CD4-positive, alpha-beta memory T cell (primary cell): ENCODE data around the gene ARHGAP12. TPM values are rescaled to one million over a fixed set of nuclear protein-coding genes. Genes with fewer than 3 reads are reported as not detected.

Experiments
- CTCF ChIA-PET: fragments of 350-600 bp; sonication (Branson Sonifier 250); formaldehyde crosslinking; loops from one replicate; lab custom pipeline; 2021; ENCODE audit warnings: inconsistent platforms; ENCODE audit not compliant: partially characterized antibody; lab: Charles Lee
- POLR2A ChIA-PET: fragments of 350-600 bp; sonication (Branson Sonifier 250); formaldehyde crosslinking; loops from one replicate; lab custom pipeline; 2021; ENCODE audit not compliant: partially characterized antibody; lab: Charles Lee
- DNase-seq, 5 donors: peaks; one replicate each; pipeline versions ENCODE4 v3.0.0 to v3.0.0-alpha.2; 2020 to 2022; ENCODE audit warnings: mixed read lengths in 1 of 5
- H3K27ac ChIP-seq: one replicate; pipeline ENCODE4 v1.7.0; 2013; ENCODE audit warnings: low read depth, low read length
- H3K27me3 ChIP-seq: 2 replicates; pipeline ENCODE4 v1.7.0; 2013; ENCODE audit warnings: mild to moderate bottlenecking, low read length, moderate library complexity; ENCODE audit not compliant: insufficient read depth
- H3K36me3 ChIP-seq: 2 replicates; pipeline ENCODE4 v1.7.0; 2013; ENCODE audit warnings: mild to moderate bottlenecking, low read length, moderate library complexity; ENCODE audit not compliant: insufficient read depth
- H3K4me1 ChIP-seq: 2 replicates; pipeline ENCODE4 v1.7.0; 2013; ENCODE audit warnings: mild to moderate bottlenecking, low read length, moderate library complexity; ENCODE audit not compliant: insufficient read depth
- H3K4me3 ChIP-seq, 2 donors: one replicate each; pipeline ENCODE4 v1.7.0; 2013; ENCODE audit warnings: low read length in 2 of 2, mild to moderate bottlenecking in 1 of 2
- H3K9me3 ChIP-seq, 2 donors: one replicate each; pipeline ENCODE4 v1.7.0; 2013; ENCODE audit warnings: low read length in 2 of 2, control low read depth in 1 of 2; ENCODE audit not compliant: control insufficient read depth in 1 of 2
- H3K27ac Mint-ChIP-seq, 7 donors: one replicate each; pipeline ENCODE4 v1.8.0; 2020 to 2021; ENCODE audit warnings: mixed read lengths in 7 of 7, mild to moderate bottlenecking in 6 of 7, inconsistent platforms in 3 of 7, moderate library complexity in 3 of 7
- H3K27me3 Mint-ChIP-seq, 2 donors: one replicate each; pipeline ENCODE4 v1.8.0; 2020 to 2021; ENCODE audit warnings: mixed read lengths in 2 of 2
- H3K36me3 Mint-ChIP-seq, 2 donors: one replicate each; pipeline ENCODE4 v1.8.0; 2020 to 2021; ENCODE audit warnings: mixed read lengths in 2 of 2, inconsistent platforms in 1 of 2, mild to moderate bottlenecking in 1 of 2
- H3K4me1 Mint-ChIP-seq, 4 donors: one replicate each; pipeline ENCODE4 v1.8.0; 2020 to 2021; ENCODE audit warnings: mixed read lengths in 4 of 4, mild to moderate bottlenecking in 1 of 4
- H3K4me3 Mint-ChIP-seq, 8 donors: one replicate each; pipeline ENCODE4 v1.8.0; 2020 to 2021; ENCODE audit warnings: mixed read lengths in 8 of 8, mild to moderate bottlenecking in 7 of 8, moderate library complexity in 6 of 8, inconsistent platforms in 3 of 8
- H3K9me3 Mint-ChIP-seq, 8 donors: one replicate each; pipeline ENCODE4 v1.8.0; 2020 to 2021; ENCODE audit warnings: mixed read lengths in 8 of 8, mild to moderate bottlenecking in 5 of 8, inconsistent platforms in 3 of 8, moderate library complexity in 1 of 8
- intact Hi-C: fragments of 100-400 bp; cut with micrococcal nuclease; formaldehyde crosslinking; loops from one replicate; pipeline ENCODE4 v1.15.1; 2023
- polyA plus RNA-seq, 2 donors: library from polyadenylated mRNA; unstranded; fragments of 300-500 nt; fragmentation: Illumina TruSeq; gene quantifications; one replicate each; pipeline ENCODE4 v1.2.3, GENCODE V29; 2021
- total RNA-seq, 2 experiments: library from RNA; stranded (reverse); gene quantifications; one replicate each; pipeline ENCODE4 v1.2.3, GENCODE V29; 2021

ARHGAP12 gene
- total and polyA plus RNA-seq, 4 experiments from 2014 or later, result 9.6 to 31.2 (median 21.5) TPM

- POLR2A ChIA-PET, result no interaction called here
- no peaks in the 10 kb centered on the region for H3K9me3 ChIP-seq
- H3K27me3 ChIP-seq, result no peaks in the 10 kb centered on the region
- peaks cover 26 to 37% of the 10 kb centered on the region in 2 donors for H3K36me3 Mint-ChIP-seq
- peaks cover 4% of the 10 kb centered on the region for H3K36me3 ChIP-seq
- peaks cover 0 to 2% (median 0%) of the 10 kb centered on the region in 4 donors for H3K4me1 Mint-ChIP-seq
- no peak overlapping the region for H3K27ac ChIP-seq
- no peaks in the 10 kb centered on the region for H3K9me3 Mint-ChIP-seq
- H3K27ac Mint-ChIP-seq, result no peak overlapping the region
- no peak for DNase-seq
- no peaks in the 10 kb centered on the region for H3K4me1 ChIP-seq
- intact Hi-C loops, result no loop called here
- H3K4me3 Mint-ChIP-seq, result no peak overlapping the region
- H3K4me3 ChIP-seq, result no peak overlapping the region
- CTCF ChIA-PET, result interaction anchor here (1.5 kb wide), 1 partner anchor 13 kb away, joined by 3 read pairs; no protein-coding TSS in a partner anchor
- no peaks in the 10 kb centered on the region for H3K27me3 Mint-ChIP-seq
These were observed 105.3 kb downstream of the ARHGAP12 start for GRCh38 chr10:31823358-31823757.

- DNase-seq, result no peak
- no peaks in the 10 kb centered on the region for H3K9me3 ChIP-seq
- no peaks in the 10 kb centered on the region for H3K27me3 Mint-ChIP-seq
- H3K4me1 Mint-ChIP-seq, result no peaks in the 10 kb centered on the region
- H3K4me3 ChIP-seq, result no peak overlapping the region
- H3K4me1 ChIP-seq, result no peaks in the 10 kb centered on the region
- H3K36me3 Mint-ChIP-seq, result peaks cover 28 to 42% of the 10 kb centered on the region in 2 donors
- no peak overlapping the region for H3K27ac ChIP-seq
- H3K27ac Mint-ChIP-seq, result no peak overlapping the region
- peaks cover 4% of the 10 kb centered on the region for H3K36me3 ChIP-seq
- H3K4me3 Mint-ChIP-seq, result no peak overlapping the region
- intact Hi-C loops, result no loop called here
- CTCF ChIA-PET, result interaction anchor here (1.1 to 1.5 kb wide), 2 partner anchors 13 to 53 kb away, joined by 3 to 4 read pairs; no protein-coding TSS in a partner anchor
- POLR2A ChIA-PET, result no interaction called here
- H3K9me3 Mint-ChIP-seq, result no peaks in the 10 kb centered on the region
- H3K27me3 ChIP-seq, result no peaks in the 10 kb centered on the region
These were observed 105.9 kb downstream of the ARHGAP12 start for GRCh38 chr10:31822616-31823318.

GRCh38 chr10:31822150-31822549 lies 106.5 kb downstream of the ARHGAP12 start:
- ChIA-PET CTCF (interaction anchor here (1.1 to 1.5 kb wide), 2 partner anchors 12 to 53 kb away, joined by 3 to 4 read pairs; no protein-coding TSS in a partner anchor), POLR2A (no interaction called here)
- Mint-ChIP-seq H3K27ac (no peak overlapping the region), H3K4me1 (no peaks in the 10 kb centered on the region), H3K4me3 (no peak overlapping the region), H3K36me3 (peaks cover 32 to 46% of the 10 kb centered on the region in 2 donors), H3K9me3 (no peaks in the 10 kb centered on the region), H3K27me3 (no peaks in the 10 kb centered on the region)
- DNase-seq, result no peak
- Histone ChIP-seq H3K27ac (no peak overlapping the region), H3K27me3 (no peaks in the 10 kb centered on the region), H3K4me3 (no peak overlapping the region), H3K36me3 (peaks cover 4% of the 10 kb centered on the region), H3K4me1 (no peaks in the 10 kb centered on the region), H3K9me3 (no peaks in the 10 kb centered on the region)
- intact Hi-C loops, result no loop called here

- Histone ChIP-seq H3K4me1 (no peaks in the 10 kb centered on the region), H3K27ac (no peak overlapping the region), H3K9me3 (no peaks in the 10 kb centered on the region), H3K36me3 (peaks cover 4% of the 10 kb centered on the region), H3K4me3 (no peak overlapping the region), H3K27me3 (no peaks in the 10 kb centered on the region)
- no peaks in the 10 kb centered on the region for H3K27me3 Mint-ChIP-seq
- no peaks in the 10 kb centered on the region for H3K9me3 Mint-ChIP-seq
- intact Hi-C loops, result no loop called here
- peaks cover 35 to 45% of the 10 kb centered on the region in 2 donors for H3K36me3 Mint-ChIP-seq
- no peak for DNase-seq
- H3K4me1 Mint-ChIP-seq, result no peaks in the 10 kb centered on the region
- no peak overlapping the region for H3K4me3 Mint-ChIP-seq
- CTCF ChIA-PET, result no interaction called here
- POLR2A ChIA-PET, result no interaction called here
- H3K27ac Mint-ChIP-seq, result no peak overlapping the region
These were observed 107.8 kb downstream of the ARHGAP12 start for GRCh38 chr10:31820778-31821369.

GRCh38 chr10:31820096-31820495 lies 108.5 kb downstream of the ARHGAP12 start:
- Histone ChIP-seq H3K9me3 (no peaks in the 10 kb centered on the region), H3K4me1 (no peaks in the 10 kb centered on the region), H3K4me3 (no peak overlapping the region), H3K36me3 (no peaks in the 10 kb centered on the region), H3K27ac (no peak overlapping the region), H3K27me3 (no peaks in the 10 kb centered on the region)
- no peaks in the 10 kb centered on the region for H3K27me3 Mint-ChIP-seq
- no peaks in the 10 kb centered on the region for H3K9me3 Mint-ChIP-seq
- H3K36me3 Mint-ChIP-seq, result peaks cover 28 to 39% of the 10 kb centered on the region in 2 donors
- intact Hi-C loops, result no loop called here
- H3K4me1 Mint-ChIP-seq, result no peaks in the 10 kb centered on the region
- H3K4me3 Mint-ChIP-seq, result no peak overlapping the region
- ChIA-PET POLR2A (no interaction called here), CTCF (no interaction called here)
- no peak for DNase-seq
- no peak overlapping the region for H3K27ac Mint-ChIP-seq

GRCh38 chr10:31819391-31819820 lies 109.2 kb downstream of the ARHGAP12 start:
- H3K4me1 Mint-ChIP-seq, result no peaks in the 10 kb centered on the region
- DNase-seq, result no peak
- no peak overlapping the region for H3K27ac ChIP-seq
- intact Hi-C loops, result no loop called here
- no peak overlapping the region for H3K27ac Mint-ChIP-seq
- ChIA-PET CTCF (no interaction called here), POLR2A (no interaction called here)
- no peak overlapping the region for H3K4me3 Mint-ChIP-seq
- H3K36me3 ChIP-seq, result no peaks in the 10 kb centered on the region
- no peaks in the 10 kb centered on the region for H3K27me3 Mint-ChIP-seq
- H3K27me3 ChIP-seq, result no peaks in the 10 kb centered on the region
- no peaks in the 10 kb centered on the region for H3K9me3 ChIP-seq
- H3K9me3 Mint-ChIP-seq, result no peaks in the 10 kb centered on the region
- H3K4me1 ChIP-seq, result no peaks in the 10 kb centered on the region
- H3K36me3 Mint-ChIP-seq, result peaks cover 27 to 38% of the 10 kb centered on the region in 2 donors
- H3K4me3 ChIP-seq, result no peak overlapping the region

- CTCF ChIA-PET, result interaction anchor here (1.1 to 1.2 kb wide), 2 partner anchors 8 to 47 kb away, joined by 4 read pairs; no protein-coding TSS in a partner anchor
- Mint-ChIP-seq H3K36me3 (peaks cover 24 to 26% of the 10 kb centered on the region in 2 donors), H3K27me3 (no peaks in the 10 kb centered on the region)
These were observed 112.3 kb downstream of the ARHGAP12 start for GRCh38 chr10:31816318-31816717.

More at GRCh38 chr10:31816318-31816717, 112.3 kb downstream of the ARHGAP12 start:
- Histone ChIP-seq H3K36me3 (peaks cover 6% of the 10 kb centered on the region), H3K4me3 (no peak overlapping the region), H3K27me3 (no peaks in the 10 kb centered on the region), H3K4me1 (no peaks in the 10 kb centered on the region), H3K9me3 (no peaks in the 10 kb centered on the region), H3K27ac (no peak overlapping the region)
- Mint-ChIP-seq H3K27ac (peak overlapping the region in 1 of 7 donors; percentile 4), H3K4me3 (no peak overlapping the region), H3K4me1 (no peaks in the 10 kb centered on the region), H3K9me3 (no peaks in the 10 kb centered on the region)
- no peak for DNase-seq
- intact Hi-C loops, result no loop called here
- POLR2A ChIA-PET, result no interaction called here
